ENCODE results near the gene TAGLN.
A peak's percentile ranks its signal among the peaks of the same experiment; 100 is the strongest.

Gene TAGLN

DNA sequence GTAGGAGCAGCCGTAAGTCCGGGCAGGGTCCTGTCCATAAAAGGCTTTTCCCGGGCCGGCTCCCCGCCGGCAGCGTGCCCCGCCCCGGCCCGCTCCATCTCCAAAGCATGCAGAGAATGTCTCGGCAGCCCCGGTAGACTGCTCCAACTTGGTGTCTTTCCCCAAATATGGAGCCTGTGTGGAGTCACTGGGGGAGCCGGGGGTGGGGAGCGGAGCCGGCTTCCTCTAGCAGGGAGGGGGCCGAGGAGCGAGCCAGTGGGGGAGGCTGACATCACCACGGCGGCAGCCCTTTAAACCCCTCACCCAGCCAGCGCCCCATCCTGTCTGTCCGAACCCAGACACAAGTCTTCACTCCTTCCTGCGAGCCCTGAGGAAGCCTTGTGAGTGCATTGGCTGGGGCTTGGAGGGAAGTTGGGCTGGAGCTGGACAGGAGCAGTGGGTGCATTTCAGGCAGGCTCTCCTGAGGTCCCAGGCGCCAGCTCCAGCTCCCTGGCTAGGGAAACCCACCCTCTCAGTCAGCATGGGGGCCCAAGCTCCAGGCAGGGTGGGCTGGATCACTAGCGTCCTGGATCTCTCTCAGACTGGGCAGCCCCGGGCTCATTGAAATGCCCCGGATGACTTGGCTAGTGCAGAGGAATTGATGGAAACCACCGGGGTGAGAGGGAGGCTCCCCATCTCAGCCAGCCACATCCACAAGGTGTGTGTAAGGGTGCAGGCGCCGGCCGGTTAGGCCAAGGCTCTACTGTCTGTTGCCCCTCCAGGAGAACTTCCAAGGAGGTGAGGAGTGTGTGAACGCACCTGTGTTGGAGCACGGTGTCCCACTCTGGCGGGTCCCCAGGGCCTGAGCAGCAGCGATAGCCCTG lies at the start of gene TAGLN:
Gene TAGLN (plus strand): TSS at position 318 of the 863 bp plus-strand sequence. CDS start 3,644 bp downstream, outside the sequence.
- no peak for DNase-seq

DNA sequence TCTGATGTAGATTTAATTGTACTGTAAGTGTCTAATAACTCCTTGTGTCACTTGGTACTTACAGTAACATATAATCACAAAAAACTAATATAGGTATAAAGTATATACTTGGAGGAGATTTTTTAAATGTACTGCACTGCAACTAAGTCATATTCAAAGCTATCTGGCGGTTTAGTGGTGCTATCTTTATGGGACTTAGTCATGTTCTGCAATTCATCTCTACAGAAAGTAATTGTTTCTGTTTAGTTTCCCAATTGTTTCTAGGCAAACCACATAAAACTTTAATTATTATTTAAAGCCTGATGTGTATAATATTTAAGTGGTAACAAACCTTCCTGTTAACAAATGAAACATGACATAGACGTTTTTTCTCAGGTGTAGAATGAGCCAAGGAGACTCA lies 47.1 kb upstream of the TAGLN start:
- no peak for DNase-seq

GRCh38 chr11:117154468-117154867 lies 44.7 kb upstream of the TAGLN start:
- DNase-seq, result no peak

- DNase-seq, result no peak
Measured at GRCh38 chr11:117157507-117157906, 41.7 kb upstream of the TAGLN start.

- no peak for DNase-seq
Measured at GRCh38 chr11:117159892-117160291, 39.3 kb upstream of the TAGLN start.

DNA sequence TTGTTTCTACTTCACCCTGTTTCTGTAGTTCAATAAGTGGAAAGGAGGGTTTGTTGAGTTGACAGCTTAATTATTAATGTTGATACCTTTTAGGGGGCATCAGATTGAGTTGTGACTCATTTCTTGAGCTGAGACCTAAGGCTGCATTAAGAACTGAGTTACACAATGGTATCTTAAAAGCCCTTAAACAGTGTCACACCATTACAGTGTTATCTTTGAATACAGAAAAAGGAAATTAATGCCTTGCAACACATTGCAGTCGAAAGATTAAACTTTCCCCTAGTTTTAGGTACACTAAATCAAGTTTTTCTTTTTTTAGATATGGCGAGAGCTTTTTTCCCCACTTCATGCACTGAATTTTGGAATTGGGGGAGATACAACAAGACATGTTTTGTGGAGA lies 38.3 kb upstream of the TAGLN start:
- no peak for DNase-seq

GRCh38 chr11:117166491-117166890 lies 32.7 kb upstream of the TAGLN start:
- DNase-seq, result no peak

GRCh38 chr11:117169736-117170135 lies 29.4 kb upstream of the TAGLN start:
- no peak for DNase-seq

GRCh38 chr11:117170210-117170609 lies 29.0 kb upstream of the TAGLN start:
- DNase-seq, result no peak

DNA sequence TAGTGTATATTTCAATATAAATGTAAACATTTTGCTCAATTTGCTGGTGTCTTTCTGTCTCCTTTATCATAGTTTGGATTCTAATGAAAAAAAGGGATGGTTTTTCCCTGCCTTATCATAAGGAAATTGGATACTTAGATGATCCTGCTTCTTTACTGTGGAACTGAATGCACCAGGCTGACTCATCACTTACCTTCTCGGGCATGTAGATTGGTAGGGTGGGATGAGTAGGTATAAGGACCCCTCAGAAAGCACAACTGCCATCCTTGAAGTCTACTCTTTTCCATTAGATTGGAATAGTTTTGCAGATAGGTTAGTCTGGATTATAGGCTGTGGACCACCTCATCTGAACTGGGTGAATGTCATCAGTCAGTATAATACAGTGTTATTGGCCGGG lies 28.2 kb upstream of the TAGLN start:
- no peak for DNase-seq

- DNase-seq, result no peak
Measured at GRCh38 chr11:117171404-117172061, 27.6 kb upstream of the TAGLN start.

DNA sequence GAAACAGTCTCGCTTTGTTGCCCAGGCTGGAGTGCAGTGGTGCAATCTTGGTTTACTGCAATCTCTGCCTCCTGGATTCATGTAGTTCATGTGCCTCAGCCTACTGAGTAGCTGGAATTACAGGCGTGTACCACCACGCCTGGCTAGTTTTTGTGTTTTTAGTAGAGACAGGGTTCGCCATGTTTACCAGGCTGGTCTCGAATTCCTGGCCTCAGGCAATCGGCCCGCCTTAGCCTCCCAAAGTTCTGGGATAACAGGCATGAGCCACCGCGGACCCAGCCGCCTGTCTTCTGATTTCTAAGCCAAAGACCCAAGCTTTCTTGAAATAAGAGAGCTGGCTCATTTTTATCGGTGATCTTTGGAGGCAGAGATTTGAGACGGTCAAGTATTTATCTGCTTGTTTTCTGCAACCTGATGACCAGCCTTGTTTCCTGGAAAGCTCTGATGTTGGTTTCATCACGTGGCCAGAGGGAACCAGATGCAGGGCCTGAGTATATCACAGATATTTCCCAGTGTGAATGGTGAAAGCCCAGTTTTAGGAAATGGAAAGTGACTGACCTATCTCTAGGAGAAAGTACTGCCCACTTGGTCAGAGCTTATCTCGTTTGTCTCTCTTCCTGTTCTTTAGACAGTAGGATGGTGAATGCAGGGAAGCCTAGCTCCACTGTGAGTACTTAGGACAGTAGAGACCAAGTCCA lies 26.3 kb upstream of the TAGLN start:
- no peak for DNase-seq

DNA sequence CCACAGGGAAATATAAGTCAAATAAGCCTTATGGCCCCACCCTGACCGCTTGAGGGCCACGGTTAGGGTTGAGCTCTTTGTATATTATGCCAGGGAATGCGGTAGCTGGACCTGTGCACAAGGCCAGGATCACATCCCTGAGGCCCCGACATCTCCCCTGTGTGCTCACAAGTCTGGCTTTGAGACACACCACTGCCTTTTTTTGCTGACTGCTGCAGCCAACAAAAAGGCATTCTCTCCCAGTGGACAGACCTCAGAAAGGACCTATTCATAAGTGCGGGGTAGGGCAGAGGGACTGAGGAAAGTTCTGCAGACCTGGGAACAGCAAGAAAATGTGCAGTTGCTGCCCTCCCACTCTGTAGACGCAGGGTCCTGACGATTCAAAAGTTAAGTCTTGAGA lies 24.1 kb upstream of the TAGLN start:
- DNase-seq, result no peak

- no peak for DNase-seq
Measured at GRCh38 chr11:117175781-117176180, 23.4 kb upstream of the TAGLN start.

DNA sequence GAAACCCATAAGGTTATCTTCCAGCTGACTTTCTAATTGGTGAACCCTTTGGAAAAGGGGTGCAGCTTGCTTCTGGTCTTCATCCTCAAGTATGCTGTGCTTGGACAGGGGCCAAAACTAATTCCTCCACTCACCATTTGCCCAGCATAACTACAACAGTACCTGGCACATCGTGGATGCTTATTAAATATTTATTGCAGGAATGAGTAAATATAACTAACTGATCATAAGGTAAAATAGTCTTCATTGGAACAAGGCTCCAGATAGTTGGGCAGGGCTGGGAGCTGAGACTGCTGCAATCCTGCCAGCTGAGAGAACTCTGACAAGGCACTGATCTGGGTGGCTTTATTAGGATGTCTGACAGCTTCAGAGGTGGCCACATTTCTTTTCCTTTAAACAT lies 23.0 kb upstream of the TAGLN start:
- no peak for DNase-seq

DNA sequence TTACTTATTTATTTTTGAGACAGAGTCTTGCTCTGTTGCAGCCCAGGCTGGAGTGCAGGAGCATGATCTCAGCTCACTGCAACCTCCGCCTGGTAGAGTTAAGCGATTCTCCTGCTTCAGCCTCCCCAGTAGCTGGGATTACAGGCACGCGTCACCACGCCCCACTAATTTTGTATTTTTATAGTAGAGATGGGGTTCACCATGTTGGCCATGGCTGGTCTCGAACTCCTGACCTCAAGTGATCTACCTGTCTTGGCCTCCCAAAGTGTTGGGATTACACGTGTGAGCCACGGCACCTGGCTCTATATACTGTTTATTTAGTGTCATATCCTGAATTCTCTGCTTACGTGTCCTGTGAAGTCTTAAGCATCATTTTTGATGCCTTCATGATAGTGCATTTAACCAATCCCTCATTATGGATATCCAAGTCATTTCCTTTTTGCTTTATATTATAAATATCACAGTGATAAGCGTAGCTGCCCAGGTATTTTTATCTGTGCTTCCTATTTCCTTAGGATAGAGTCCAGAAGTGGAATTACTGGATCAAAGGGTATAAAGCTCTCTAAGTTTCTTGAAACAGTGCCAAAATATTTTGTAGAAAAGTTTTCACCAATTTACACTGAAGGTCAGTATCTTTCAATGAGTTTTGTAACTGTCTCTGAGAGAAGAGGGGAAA lies 21.5 kb upstream of the TAGLN start:
- no peak for DNase-seq

- peak; percentile 93 for DNase-seq
Measured at GRCh38 chr11:117178210-117179034, 20.7 kb upstream of the TAGLN start, which contains the start of gene SIDT2. SIDT2 (plus strand) TSS chr11:117178743; CDS start chr11:117179264, 521 bp downstream.

- no peak for DNase-seq
Measured at GRCh38 chr11:117179048-117179999, 19.8 kb upstream of the TAGLN start.

DNA sequence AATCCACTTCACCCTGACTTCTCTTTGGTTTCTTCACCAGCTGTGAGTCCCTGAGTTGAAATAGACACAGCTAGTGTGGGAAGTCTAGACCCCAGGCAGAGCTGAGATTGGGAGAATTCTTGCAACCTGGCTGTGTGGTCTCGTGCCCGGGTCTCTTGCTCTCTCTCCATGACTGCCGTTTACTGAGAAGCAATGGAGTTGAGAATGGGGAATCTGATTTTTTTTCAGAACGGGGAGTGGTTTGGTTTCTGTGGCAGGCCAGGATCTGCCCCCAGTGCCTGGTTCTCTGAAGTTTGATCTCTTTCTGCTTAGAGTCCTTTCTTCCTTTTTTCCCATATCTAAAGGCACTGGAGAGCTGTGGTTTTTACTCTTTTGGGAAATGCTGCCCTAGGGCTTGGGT lies 19.1 kb upstream of the TAGLN start:
- DNase-seq, result no peak

DNA sequence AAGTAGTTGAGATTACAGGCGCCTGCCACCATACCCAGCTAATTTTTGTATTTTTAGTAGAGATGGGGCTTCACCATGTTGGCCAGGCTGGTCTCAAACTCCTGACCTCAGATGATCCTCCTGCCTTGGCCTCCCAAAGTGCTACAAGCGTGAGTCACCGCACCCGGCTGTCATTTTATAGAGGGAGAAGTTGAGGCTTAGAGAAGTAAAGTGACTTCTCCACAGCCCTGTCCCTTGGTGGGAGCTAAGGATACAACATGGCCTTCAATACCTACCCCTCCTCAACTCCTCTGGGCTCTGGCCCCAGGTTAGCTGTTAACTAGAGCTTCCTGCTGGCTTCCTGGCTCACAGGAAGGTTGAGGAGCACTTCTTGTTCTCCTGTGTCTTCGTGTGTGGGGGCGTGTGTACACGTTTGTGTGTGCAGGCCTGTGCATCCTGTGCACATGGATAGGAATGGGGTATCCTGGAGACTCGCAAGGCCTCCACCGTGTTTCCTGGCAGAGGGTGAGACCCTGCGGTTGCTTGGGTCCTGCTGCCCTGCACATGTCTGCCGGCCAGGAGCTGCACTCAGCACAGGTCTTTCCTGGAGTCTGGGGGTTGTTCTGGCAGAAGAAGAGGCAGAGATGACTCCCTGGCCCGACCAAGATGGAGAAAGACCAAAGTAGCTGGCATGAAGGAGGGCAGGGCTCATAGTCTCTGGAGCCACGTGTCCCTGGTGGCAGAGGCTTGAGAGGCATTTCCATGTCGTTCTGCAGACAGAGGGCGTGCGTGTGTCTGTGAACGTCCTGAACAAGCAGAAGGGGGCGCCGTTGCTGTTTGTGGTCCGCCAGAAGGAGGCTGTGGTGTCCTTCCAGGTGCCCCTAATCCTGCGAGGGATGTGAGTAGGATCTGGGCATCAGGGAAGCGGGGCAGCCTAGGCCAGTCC lies 18.2 kb upstream of the TAGLN start:
- DNase-seq, result peak; percentile 47
